IMR-90 (cell line): ENCODE measurements around the gene ZBTB26. TPM values are rescaled to one million over a fixed set of nuclear protein-coding genes. Genes with fewer than 3 reads are reported as not detected.

Experiments
- ATAC-seq: fragments of 200-7000 bp; cut with Tn5 transposase; 2 replicates; pipeline ENCODE4 v1.9.1; 2020; ENCODE audit warnings: low read depth, mild to moderate bottlenecking, moderate library complexity
- BruUV-seq: library from RNA; stranded (reverse); fragments of 400-500 nt; replicated peaks from 2 replicates; lab custom pipeline; 2021; lab: Mats Ljungman, UMichigan
- CTCF ChIA-PET: fragments of 300-600 bp; formaldehyde crosslinking; extraction: SDS; loops from one replicate; lab custom pipeline; 2021; ENCODE audit warnings: antibody characterized with exemption; lab: Yijun Ruan, JAX
- POLR2A ChIA-PET: fragments of 300-600 bp; sonication (Branson Sonifier 250); formaldehyde crosslinking; loops from one replicate; lab custom pipeline; 2022; ENCODE audit warnings: antibody characterized with exemption; ENCODE audit not compliant: unreplicated experiment; lab: Charles Lee
- DNase-seq: peaks from one replicate; pipeline ENCODE4 v3.0.0; 2013
- H2AFZ ChIP-seq: replicated peaks from 2 replicates; pipeline ENCODE3; 2013; ENCODE audit warnings: low read length, mild to moderate bottlenecking; ENCODE audit not compliant: poor library complexity
- H2AK5ac ChIP-seq: 2 replicates; pipeline ENCODE4 v1.6.1; 2013; ENCODE audit warnings: low read depth, low read length, inconsistent platforms
- H2AK9ac ChIP-seq: replicated peaks from 2 replicates; pipeline ENCODE3; 2013; ENCODE audit warnings: mild to moderate bottlenecking, low read depth, low read length, moderate library complexity; ENCODE audit not compliant: poor library complexity
- H2BK120ac ChIP-seq: 2 replicates; pipeline ENCODE4 v1.6.1; 2013; ENCODE audit warnings: low read depth, low read length, inconsistent platforms
- H2BK15ac ChIP-seq: 3 replicates; pipeline ENCODE4 v1.6.1; 2013; ENCODE audit warnings: low read depth, low read length, inconsistent platforms
- H2BK20ac ChIP-seq: 2 replicates; pipeline ENCODE4 v1.6.1; 2013; ENCODE audit warnings: low read depth, mild to moderate bottlenecking, inconsistent platforms, low read length, moderate library complexity
- H2BK5ac ChIP-seq: 2 replicates; pipeline ENCODE4 v1.6.1; 2013; ENCODE audit warnings: mild to moderate bottlenecking, low read depth, low read length, inconsistent platforms; ENCODE audit not compliant: poor library complexity, severe bottlenecking
- H3K14ac ChIP-seq: replicated peaks from 2 replicates; pipeline ENCODE4 v1.6.1; 2013; ENCODE audit warnings: low read depth, low read length, inconsistent platforms
- H3K18ac ChIP-seq: 2 replicates; pipeline ENCODE4 v1.6.1; 2013; ENCODE audit warnings: low read depth, low read length, control low read depth
- H3K23ac ChIP-seq: 2 replicates; pipeline ENCODE4 v1.6.1; 2013; ENCODE audit warnings: low read depth, low read length, inconsistent platforms
- H3K27ac ChIP-seq: 2 replicates; pipeline ENCODE4 v1.5.1; 2013; ENCODE audit warnings: mild to moderate bottlenecking, control low read depth, low read length; ENCODE audit not compliant: insufficient read depth
- H3K27me3 ChIP-seq: 2 replicates; pipeline ENCODE4 v1.6.1; 2013; ENCODE audit warnings: low read length; ENCODE audit not compliant: control insufficient read depth, insufficient read depth
- H3K36me3 ChIP-seq: 2 replicates; pipeline ENCODE4 v1.6.1; 2013; ENCODE audit warnings: low read length, mixed read lengths; ENCODE audit not compliant: control insufficient read depth, insufficient read depth
- H3K4ac ChIP-seq: 2 replicates; pipeline ENCODE4 v1.6.1; 2013; ENCODE audit warnings: low read depth, low read length, inconsistent platforms
- H3K4me1 ChIP-seq: 2 replicates; pipeline ENCODE4 v1.6.1; 2013; ENCODE audit warnings: low read length, mixed read lengths; ENCODE audit not compliant: control insufficient read depth, insufficient read depth
- H3K4me2 ChIP-seq: 2 replicates; pipeline ENCODE4 v1.6.1; 2013; ENCODE audit warnings: low read depth, mild to moderate bottlenecking, control low read depth, low read length, moderate library complexity
- H3K4me3 ChIP-seq: 2 replicates; pipeline ENCODE4 v1.5.1; 2013; ENCODE audit warnings: low read depth, mild to moderate bottlenecking, control low read depth, low read length, moderate library complexity; ENCODE audit not compliant: insufficient read depth
- H3K56ac ChIP-seq: 2 replicates; pipeline ENCODE4 v1.6.1; 2013; ENCODE audit warnings: low read length, inconsistent platforms; ENCODE audit not compliant: insufficient read depth; ENCODE audit errors: extremely low read depth
- H3K79me1 ChIP-seq, 2 experiments: 2 replicates each; pipeline ENCODE4 v1.6.1; 2013; ENCODE audit warnings: low read length in 2 of 2, inconsistent platforms in 1 of 2, low read depth in 1 of 2
- H3K9ac ChIP-seq: 2 replicates; pipeline ENCODE4 v1.6.1; 2013; ENCODE audit warnings: low read depth, low read length, control low read depth
- H3K9me1 ChIP-seq: 2 replicates; pipeline ENCODE4 v1.6.1; 2013; ENCODE audit warnings: low read length, inconsistent platforms; ENCODE audit not compliant: insufficient read depth
- H3K9me3 ChIP-seq: 2 replicates; pipeline ENCODE4 v1.6.1; 2013; ENCODE audit warnings: low read length; ENCODE audit not compliant: control insufficient read depth, insufficient read depth
- H4K20me1 ChIP-seq: 2 replicates; pipeline ENCODE4 v1.6.1; 2013; ENCODE audit warnings: low read length, inconsistent platforms; ENCODE audit not compliant: insufficient read depth
- H4K5ac ChIP-seq: 2 replicates; pipeline ENCODE4 v1.6.1; 2013; ENCODE audit warnings: mild to moderate bottlenecking, low read depth, low read length, control low read depth
- H4K8ac ChIP-seq, 2 experiments: 2 replicates each; pipeline ENCODE4 v1.6.1; 2013; ENCODE audit warnings: low read depth in 2 of 2, low read length in 2 of 2, control low read depth in 1 of 2, inconsistent platforms in 1 of 2
- H4K91ac ChIP-seq: 2 replicates; pipeline ENCODE4 v1.6.1; 2013; ENCODE audit warnings: low read depth, low read length, inconsistent platforms; ENCODE audit not compliant: insufficient read depth
- CEBPB ChIP-seq: IDR thresholded peaks from 2 replicates; pipeline ENCODE4 v1.6.1; 2012; ENCODE audit warnings: low read depth, low read length, improper control_type of control experiment
- CHD1 ChIP-seq: IDR thresholded peaks from 2 replicates; pipeline ENCODE4 v1.6.1; 2012; ENCODE audit warnings: low read depth, low read length, improper control_type of control experiment
- MAFK ChIP-seq: IDR thresholded peaks from 2 replicates; pipeline ENCODE4 v1.6.1; 2012; ENCODE audit warnings: low read depth, low read length, improper control_type of control experiment
- MAZ ChIP-seq: IDR thresholded peaks from 2 replicates; pipeline ENCODE4 v1.6.1; 2012; ENCODE audit warnings: low read depth, mild to moderate bottlenecking, low read length, improper control_type of control experiment, moderate library complexity, borderline replicate concordance
- MXI1 ChIP-seq: IDR thresholded peaks from 2 replicates; pipeline ENCODE4 v1.6.1; 2012; ENCODE audit warnings: low read depth, mild to moderate bottlenecking, low read length, moderate library complexity, borderline replicate concordance
- NFE2L2 ChIP-seq: fragments of 150-350 bp; IDR thresholded peaks from 2 replicates; pipeline ENCODE4 v1.6.1; 2016; ENCODE audit warnings: low read depth, mild to moderate bottlenecking, low read length
- POLR2A ChIP-seq: IDR thresholded peaks from 2 replicates; pipeline ENCODE4 v1.6.1; 2012; ENCODE audit warnings: mild to moderate bottlenecking, low read depth, low read length
- RCOR1 ChIP-seq: IDR thresholded peaks from 2 replicates; pipeline ENCODE4 v1.6.1; 2012; ENCODE audit warnings: mild to moderate bottlenecking, low read length, improper control_type of control experiment; ENCODE audit not compliant: insufficient replicate concordance
- RFX5 ChIP-seq: IDR thresholded peaks from 2 replicates; pipeline ENCODE4 v1.8.0; 2012; ENCODE audit warnings: low read depth, mild to moderate bottlenecking, low read length, moderate library complexity
- WGBS, 2 experiments: methylation state at CpG; one replicate each; pipeline versions ENCODE4 v1.1.5 to v1.1.7; 2013; ENCODE audit warnings: missing lambda C conversion rate in 2 of 2; ENCODE audit not compliant: insufficient read length in 1 of 2; ENCODE audit errors: extremely low coverage in 2 of 2; 5-methylcytosine and 5-hydroxymethylcytosine counted together
- dilution Hi-C: fragments of 300-500 bp; cut with HindIII; formaldehyde crosslinking; loops from one replicate; pipeline ENCODE4 v1.14.3; 2018; ENCODE audit warnings: low sequenced_read_pairs; ENCODE audit not compliant: unreplicated experiment
- in situ Hi-C: fragments of 300-500 bp; cut with MboI; formaldehyde crosslinking; loops from 3 replicates; pipeline ENCODE4 v1.14.3; 2019; ENCODE audit warnings: low sequenced_read_pairs, inconsistent platforms, mixed read lengths
- intact Hi-C: fragments of 100-400 bp; cut with micrococcal nuclease; formaldehyde crosslinking; loops from 2 replicates; pipeline ENCODE4 v1.10.0; 2022
- polyA plus RNA-seq, 3 experiments: library from polyadenylated mRNA; depleted of rRNA; stranded (reverse); fragments of >200 nt; gene quantifications; 2 replicates each; pipeline ENCODE4 v1.2.3, GENCODE V29; 2012; ENCODE audit warnings: low replicate concordance in 1 of 3
- total RNA-seq: library from RNA; depleted of rRNA; stranded (reverse); fragments of >200 nt; gene quantifications from 2 replicates; pipeline ENCODE4 v1.2.3, GENCODE V29; 2012
- TF ChIP-seq, protein P1 (sequence below): conservative IDR thresholded peaks from 2 replicates; pipeline ENCODE4 v1.5.1; 2012; ENCODE audit warnings: mild to moderate bottlenecking, low read depth, low read length, improper control_type of control experiment
- TF ChIP-seq, protein P2 (sequence below): fragments of 150-350 bp; IDR thresholded peaks from 2 replicates; pipeline ENCODE4 v1.6.1; 2017; ENCODE audit warnings: mild to moderate bottlenecking, antibody characterized with exemption, low read length, low read depth
- TF ChIP-seq, protein P3 (sequence below): fragments of 150-350 bp; IDR thresholded peaks from 2 replicates; pipeline ENCODE4 v1.6.1; 2016; ENCODE audit warnings: low read depth, mild to moderate bottlenecking, low read length, moderate library complexity, borderline replicate concordance

The ZBTB26 gene
- total and polyA plus RNA-seq, 2 of the 4 experiments (the other 2 are of a cell fraction): 3.1 to 6.1 TPM

DNA sequence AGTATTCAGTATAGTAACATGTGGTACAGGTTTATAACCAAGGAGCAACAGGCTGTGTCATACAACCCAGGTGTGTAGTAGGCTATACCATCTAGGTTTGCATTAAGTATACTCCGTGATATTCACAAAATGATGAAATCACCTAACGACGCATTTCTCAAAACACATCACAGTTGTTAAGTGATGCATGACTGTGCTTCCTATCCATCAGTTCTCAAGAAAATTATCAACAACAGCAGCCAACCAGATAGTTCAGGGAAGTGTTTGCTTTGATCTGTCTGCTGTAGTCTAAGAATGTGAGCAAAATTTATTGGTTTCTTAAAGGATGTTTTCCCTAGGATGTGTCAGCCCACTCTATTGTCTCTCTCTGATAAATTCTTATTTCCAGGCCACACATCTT lies 7.4 kb downstream of the ZBTB26 start:
- Histone ChIP-seq H4K5ac (no peak overlapping the region), H3K9ac (no peak overlapping the region), H2BK20ac (no peak overlapping the region), H2BK120ac (no peak overlapping the region), H3K4ac (no peak overlapping the region), H3K4me2 (no peak overlapping the region), H4K8ac (no peak overlapping the region), H2BK15ac (no peak overlapping the region), H3K27me3 (no peaks in the 10 kb centered on the region), H2AK5ac (no peak overlapping the region), H3K23ac (no peak overlapping the region), H3K18ac (no peak overlapping the region), H4K91ac (no peak overlapping the region), H2AK9ac (no peak overlapping the region), H2AFZ (no peak overlapping the region), H3K9me1 (peaks cover 3% of the 10 kb centered on the region; the same call in 1 of the 2 replicates), H4K20me1 (no peaks in the 10 kb centered on the region), H3K4me3 (no peak overlapping the region), H3K27ac (no peak overlapping the region), H3K56ac (no peak overlapping the region), H3K9me3 (no peaks in the 10 kb centered on the region), H3K4me1 (no peaks in the 10 kb centered on the region), H2BK5ac (no peak overlapping the region), H3K14ac (no peak overlapping the region), H3K36me3 (peaks cover 10% of the 10 kb centered on the region; the same call in 1 of the 2 replicates), H3K79me1 (peaks cover 29 to 34% of the 10 kb centered on the region in 2 experiments)
- in situ Hi-C loops: no loop called here
- TF ChIP-seq, protein P1, sequence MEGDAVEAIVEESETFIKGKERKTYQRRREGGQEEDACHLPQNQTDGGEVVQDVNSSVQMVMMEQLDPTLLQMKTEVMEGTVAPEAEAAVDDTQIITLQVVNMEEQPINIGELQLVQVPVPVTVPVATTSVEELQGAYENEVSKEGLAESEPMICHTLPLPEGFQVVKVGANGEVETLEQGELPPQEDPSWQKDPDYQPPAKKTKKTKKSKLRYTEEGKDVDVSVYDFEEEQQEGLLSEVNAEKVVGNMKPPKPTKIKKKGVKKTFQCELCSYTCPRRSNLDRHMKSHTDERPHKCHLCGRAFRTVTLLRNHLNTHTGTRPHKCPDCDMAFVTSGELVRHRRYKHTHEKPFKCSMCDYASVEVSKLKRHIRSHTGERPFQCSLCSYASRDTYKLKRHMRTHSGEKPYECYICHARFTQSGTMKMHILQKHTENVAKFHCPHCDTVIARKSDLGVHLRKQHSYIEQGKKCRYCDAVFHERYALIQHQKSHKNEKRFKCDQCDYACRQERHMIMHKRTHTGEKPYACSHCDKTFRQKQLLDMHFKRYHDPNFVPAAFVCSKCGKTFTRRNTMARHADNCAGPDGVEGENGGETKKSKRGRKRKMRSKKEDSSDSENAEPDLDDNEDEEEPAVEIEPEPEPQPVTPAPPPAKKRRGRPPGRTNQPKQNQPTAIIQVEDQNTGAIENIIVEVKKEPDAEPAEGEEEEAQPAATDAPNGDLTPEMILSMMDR: no peak
- TF ChIP-seq MAFK: no peak
- no peak for TF ChIP-seq CEBPB
- TF ChIP-seq NFE2L2: no peak
- TF ChIP-seq, protein P2, sequence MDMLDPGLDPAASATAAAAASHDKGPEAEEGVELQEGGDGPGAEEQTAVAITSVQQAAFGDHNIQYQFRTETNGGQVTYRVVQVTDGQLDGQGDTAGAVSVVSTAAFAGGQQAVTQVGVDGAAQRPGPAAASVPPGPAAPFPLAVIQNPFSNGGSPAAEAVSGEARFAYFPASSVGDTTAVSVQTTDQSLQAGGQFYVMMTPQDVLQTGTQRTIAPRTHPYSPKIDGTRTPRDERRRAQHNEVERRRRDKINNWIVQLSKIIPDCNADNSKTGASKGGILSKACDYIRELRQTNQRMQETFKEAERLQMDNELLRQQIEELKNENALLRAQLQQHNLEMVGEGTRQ: no peak
- TF ChIP-seq, protein P3, sequence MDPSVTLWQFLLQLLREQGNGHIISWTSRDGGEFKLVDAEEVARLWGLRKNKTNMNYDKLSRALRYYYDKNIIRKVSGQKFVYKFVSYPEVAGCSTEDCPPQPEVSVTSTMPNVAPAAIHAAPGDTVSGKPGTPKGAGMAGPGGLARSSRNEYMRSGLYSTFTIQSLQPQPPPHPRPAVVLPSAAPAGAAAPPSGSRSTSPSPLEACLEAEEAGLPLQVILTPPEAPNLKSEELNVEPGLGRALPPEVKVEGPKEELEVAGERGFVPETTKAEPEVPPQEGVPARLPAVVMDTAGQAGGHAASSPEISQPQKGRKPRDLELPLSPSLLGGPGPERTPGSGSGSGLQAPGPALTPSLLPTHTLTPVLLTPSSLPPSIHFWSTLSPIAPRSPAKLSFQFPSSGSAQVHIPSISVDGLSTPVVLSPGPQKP: no peak
- no peak for TF ChIP-seq POLR2A
- no peak for TF ChIP-seq CHD1
- no peak for TF ChIP-seq MAZ
- no peak for TF ChIP-seq MXI1
- TF ChIP-seq RCOR1: no peak
- TF ChIP-seq RFX5: no peak
- intact Hi-C loops: no loop called here
- no TSS peak for BruUV-seq
- DNase-seq: no peak
- CTCF ChIA-PET: interaction anchor here (0.6 kb wide), 2 partner anchors 21 to 587 kb away, joined by 3 to 5 read pairs; no protein-coding TSS in a partner anchor
- ATAC-seq: no peak
- no CpG with 5 or more reads among the region's 3 CpGs for WGBS, 2 experiments
- POLR2A ChIA-PET: no interaction called here
- dilution Hi-C loops: no loop called here
